Astrocyte of the spinal cord (primary cell): ENCODE results near the gene SPNS1.

Experiments
- DNase-seq: peaks from one replicate; pipeline ENCODE4 v3.0.0; 2011; ENCODE audit warnings: low read depth, low spot score
- H3K4me3 ChIP-seq: 2 replicates; pipeline ENCODE4 v1.5.1; 2011; ENCODE audit warnings: low read depth, mild to moderate bottlenecking, low read length, moderate library complexity
- in situ Hi-C: cut with HindIII; loops from 2 replicates; pipeline ENCODE4 v1.10.0; 2017; ENCODE audit warnings: low sequenced_read_pairs
- TF ChIP-seq, protein P1 (sequence below): IDR thresholded peaks from 2 replicates; pipeline ENCODE4 v1.5.1; 2012; ENCODE audit warnings: low read depth, mild to moderate bottlenecking, low read length, inconsistent platforms

The SPNS1 gene

GRCh38 chr16:28931801-28932225, 42.8 kb upstream of the SPNS1 start, which contains the start of gene CD19:
Gene CD19, plus strand, starts transcription at chr16:28931971. Its CDS starts 30 bp downstream, at chr16:28932001.
- DNase-seq, result no peak
- in situ Hi-C loops, result no loop called here
- H3K4me3 ChIP-seq, result no peak within 1 kb of the TSS
- TF ChIP-seq, protein P1, sequence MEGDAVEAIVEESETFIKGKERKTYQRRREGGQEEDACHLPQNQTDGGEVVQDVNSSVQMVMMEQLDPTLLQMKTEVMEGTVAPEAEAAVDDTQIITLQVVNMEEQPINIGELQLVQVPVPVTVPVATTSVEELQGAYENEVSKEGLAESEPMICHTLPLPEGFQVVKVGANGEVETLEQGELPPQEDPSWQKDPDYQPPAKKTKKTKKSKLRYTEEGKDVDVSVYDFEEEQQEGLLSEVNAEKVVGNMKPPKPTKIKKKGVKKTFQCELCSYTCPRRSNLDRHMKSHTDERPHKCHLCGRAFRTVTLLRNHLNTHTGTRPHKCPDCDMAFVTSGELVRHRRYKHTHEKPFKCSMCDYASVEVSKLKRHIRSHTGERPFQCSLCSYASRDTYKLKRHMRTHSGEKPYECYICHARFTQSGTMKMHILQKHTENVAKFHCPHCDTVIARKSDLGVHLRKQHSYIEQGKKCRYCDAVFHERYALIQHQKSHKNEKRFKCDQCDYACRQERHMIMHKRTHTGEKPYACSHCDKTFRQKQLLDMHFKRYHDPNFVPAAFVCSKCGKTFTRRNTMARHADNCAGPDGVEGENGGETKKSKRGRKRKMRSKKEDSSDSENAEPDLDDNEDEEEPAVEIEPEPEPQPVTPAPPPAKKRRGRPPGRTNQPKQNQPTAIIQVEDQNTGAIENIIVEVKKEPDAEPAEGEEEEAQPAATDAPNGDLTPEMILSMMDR, result no peak

DNA sequence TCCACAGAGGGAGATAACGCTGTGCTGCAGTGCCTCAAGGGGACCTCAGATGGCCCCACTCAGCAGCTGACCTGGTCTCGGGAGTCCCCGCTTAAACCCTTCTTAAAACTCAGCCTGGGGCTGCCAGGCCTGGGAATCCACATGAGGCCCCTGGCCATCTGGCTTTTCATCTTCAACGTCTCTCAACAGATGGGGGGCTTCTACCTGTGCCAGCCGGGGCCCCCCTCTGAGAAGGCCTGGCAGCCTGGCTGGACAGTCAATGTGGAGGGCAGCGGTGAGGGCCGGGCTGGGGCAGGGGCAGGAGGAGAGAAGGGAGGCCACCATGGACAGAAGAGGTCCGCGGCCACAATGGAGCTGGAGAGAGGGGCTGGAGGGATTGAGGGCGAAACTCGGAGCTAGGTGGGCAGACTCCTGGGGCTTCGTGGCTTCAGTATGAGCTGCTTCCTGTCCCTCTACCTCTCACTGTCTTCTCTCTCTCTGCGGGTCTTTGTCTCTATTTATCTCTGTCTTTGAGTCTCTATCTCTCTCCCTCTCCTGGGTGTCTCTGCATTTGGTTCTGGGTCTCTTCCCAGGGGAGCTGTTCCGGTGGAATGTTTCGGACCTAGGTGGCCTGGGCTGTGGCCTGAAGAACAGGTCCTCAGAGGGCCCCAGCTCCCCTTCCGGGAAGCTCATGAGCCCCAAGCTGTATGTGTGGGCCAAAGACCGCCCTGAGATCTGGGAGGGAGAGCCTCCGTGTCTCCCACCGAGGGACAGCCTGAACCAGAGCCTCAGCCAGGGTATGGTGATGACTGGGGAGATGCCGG, 42.0 kb upstream of the SPNS1 start:
- DNase-seq, result no peak
- in situ Hi-C loops, result no loop called here
- TF ChIP-seq, protein P1, result no peak
- H3K4me3 ChIP-seq, result no peak overlapping the region

- in situ Hi-C loops, result no loop called here
- DNase-seq, result no peak
- H3K4me3 ChIP-seq, result no peak overlapping the region
- TF ChIP-seq, protein P1, result no peak
These were observed 41.4 kb upstream of the SPNS1 start for GRCh38 chr16:28933171-28933570.

- in situ Hi-C loops, result no loop called here
- no peak for DNase-seq
- TF ChIP-seq, protein P1, result no peak
- no peak overlapping the region for H3K4me3 ChIP-seq
These were observed 39.2 kb upstream of the SPNS1 start for GRCh38 chr16:28935346-28935745.

DNA sequence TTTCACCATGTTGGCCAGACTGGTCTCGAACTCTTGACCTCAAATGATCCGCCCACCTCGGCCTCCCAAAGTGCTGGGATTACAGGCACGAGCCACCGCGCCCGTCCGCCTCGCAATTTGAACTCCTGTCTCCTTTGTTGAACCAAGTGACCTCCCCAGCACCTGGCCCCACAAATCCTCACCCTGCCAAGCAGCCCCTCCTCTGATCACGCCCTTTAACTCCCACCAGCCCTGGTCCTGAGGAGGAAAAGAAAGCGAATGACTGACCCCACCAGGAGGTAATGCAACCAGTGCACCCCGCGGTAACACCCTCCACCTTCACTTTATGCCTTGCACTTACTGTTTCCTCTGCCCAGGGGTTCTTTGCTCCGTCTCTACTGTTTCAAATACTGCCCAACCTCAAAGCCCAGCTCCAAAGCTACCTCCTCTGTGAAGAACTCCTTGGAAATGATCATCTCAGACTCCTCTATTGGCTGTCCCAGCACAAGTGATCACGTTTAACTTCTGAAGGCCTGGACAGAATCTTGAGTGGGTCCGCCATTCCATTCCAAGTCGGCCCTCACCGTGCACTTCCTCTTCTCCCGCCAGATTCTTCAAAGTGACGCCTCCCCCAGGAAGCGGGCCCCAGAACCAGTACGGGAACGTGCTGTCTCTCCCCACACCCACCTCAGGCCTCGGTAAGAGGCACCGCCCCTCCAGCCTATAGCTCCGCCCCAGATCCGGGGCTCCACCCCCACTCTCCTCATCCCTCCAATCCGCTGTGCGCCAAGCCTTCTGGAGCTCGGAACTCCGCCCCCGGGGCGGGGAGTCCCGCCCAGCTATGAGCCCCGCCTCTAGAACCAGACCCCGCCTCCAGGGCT, 38.4 kb upstream of the SPNS1 start:
- in situ Hi-C loops, result no loop called here
- H3K4me3 ChIP-seq, result peak overlapping the region; percentile 20
- TF ChIP-seq, protein P1, result no peak
- peak; percentile 74 for DNase-seq

DNA sequence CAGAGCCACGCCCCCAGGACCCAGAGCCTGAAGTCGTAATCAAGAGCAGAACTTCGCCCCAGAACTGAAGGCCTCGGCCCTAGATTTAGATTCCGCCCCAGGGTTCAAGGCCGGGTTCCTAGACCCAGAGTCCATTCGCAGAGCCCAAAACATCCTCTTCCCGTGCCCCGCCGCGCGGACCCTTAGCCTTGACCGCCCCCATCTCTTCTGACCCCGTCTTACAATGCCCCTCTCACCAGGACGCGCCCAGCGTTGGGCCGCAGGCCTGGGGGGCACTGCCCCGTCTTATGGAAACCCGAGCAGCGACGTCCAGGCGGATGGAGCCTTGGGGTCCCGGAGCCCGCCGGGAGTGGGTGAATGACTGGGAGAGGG, 37.8 kb upstream of the SPNS1 start:
- TF ChIP-seq, protein P1, result no peak
- H3K4me3 ChIP-seq, result no peak overlapping the region
- no peak for DNase-seq
- in situ Hi-C loops, result no loop called here
